MM.1S (cell line): ENCODE data around the gene SPAG16.
A peak's percentile ranks its signal among the peaks of the same experiment; 100 is the strongest.

Experiments
- DNase-seq: peaks from one replicate; pipeline ENCODE4 v3.0.0-alpha.2; 2015
- H2AFZ ChIP-seq: fragments of 300-600 bp; sonication (generic); 2 replicates; pipeline ENCODE4 v1.6.0; 2016; ENCODE audit warnings: antibody characterized with exemption, low read length
- H3F3A ChIP-seq: fragments of 300-600 bp; sonication (generic); 2 replicates; pipeline ENCODE4 v1.6.1; 2016; ENCODE audit warnings: mild to moderate bottlenecking, antibody characterized with exemption, low read length, moderate library complexity, mixed read lengths; ENCODE audit not compliant: insufficient read depth
- H3K27ac ChIP-seq: fragments of 300-600 bp; sonication (generic); 2 replicates; pipeline ENCODE4 v1.5.1; 2016; ENCODE audit warnings: mild to moderate bottlenecking, low read length
- H3K27me3 ChIP-seq: fragments of 300-600 bp; sonication (generic); replicated peaks from 2 replicates; pipeline ENCODE4 v1.6.0; 2016; ENCODE audit warnings: low read length; ENCODE audit not compliant: insufficient read depth
- H3K36me3 ChIP-seq: fragments of 300-600 bp; sonication (generic); replicated peaks from 2 replicates; pipeline ENCODE4 v1.6.1; 2016; ENCODE audit warnings: mild to moderate bottlenecking, low read length, mixed read lengths; ENCODE audit not compliant: insufficient read depth
- H3K4me1 ChIP-seq: fragments of 300-600 bp; sonication (generic); 2 replicates; pipeline ENCODE4 v1.6.1; 2016; ENCODE audit warnings: low read length, mixed read lengths
- H3K4me2 ChIP-seq: fragments of 300-600 bp; sonication (generic); 2 replicates; pipeline ENCODE4 v1.6.0; 2016; ENCODE audit warnings: low read depth, low read length
- H3K4me3 ChIP-seq: fragments of 300-600 bp; sonication (generic); 2 replicates; pipeline ENCODE4 v1.5.1; 2016; ENCODE audit warnings: low read length, mixed read lengths
- H3K79me2 ChIP-seq: fragments of 300-600 bp; sonication (generic); 2 replicates; pipeline ENCODE4 v1.6.1; 2016; ENCODE audit warnings: mixed run types, low read length, mixed read lengths
- H3K9ac ChIP-seq: fragments of 300-600 bp; sonication (generic); 2 replicates; pipeline ENCODE4 v1.6.1; 2016; ENCODE audit warnings: low read length, mixed read lengths
- H3K9me2 ChIP-seq: fragments of 300-600 bp; sonication (generic); replicated peaks from 2 replicates; pipeline ENCODE4 v1.6.1; 2016; ENCODE audit warnings: mild to moderate bottlenecking, low read length, mixed read lengths; ENCODE audit not compliant: insufficient read depth
- H3K9me3 ChIP-seq: fragments of 300-600 bp; sonication (generic); replicated peaks from 2 replicates; pipeline ENCODE4 v1.6.1; 2016; ENCODE audit warnings: mild to moderate bottlenecking, low read length, mixed read lengths; ENCODE audit not compliant: insufficient read depth
- H4K20me1 ChIP-seq: fragments of 300-600 bp; sonication (generic); 2 replicates; pipeline ENCODE4 v1.6.1; 2016; ENCODE audit warnings: mild to moderate bottlenecking, low read length, moderate library complexity, mixed read lengths; ENCODE audit not compliant: insufficient read depth
- CTCF ChIP-seq: fragments of 300-600 bp; sonication (generic); IDR thresholded peaks from 2 replicates; pipeline ENCODE4 v1.5.1; 2016; ENCODE audit warnings: antibody characterized with exemption, low read length, mixed read lengths
- EZH2 ChIP-seq: fragments of 300-600 bp; sonication (generic); optimal IDR thresholded peaks from 2 replicates; pipeline ENCODE3; 2017; ENCODE audit warnings: low read depth, mild to moderate bottlenecking, antibody characterized with exemption, low read length, mixed read lengths
- EZH2phosphoT487 ChIP-seq: fragments of 300-600 bp; sonication (generic); IDR thresholded peaks from 2 replicates; pipeline ENCODE4 v1.6.1; 2018; ENCODE audit warnings: antibody characterized with exemption, low read length

SPAG16 gene

GRCh38 chr2:213500881-213501280 lies 216.6 kb downstream of the SPAG16 start:
- no peaks in the 10 kb centered on the region for H3K36me3 ChIP-seq
- no peak overlapping the region for H3K4me3 ChIP-seq
- no peaks in the 10 kb centered on the region for H3K79me2 ChIP-seq
- no peaks in the 10 kb centered on the region for H3K27me3 ChIP-seq
- no peaks in the 10 kb centered on the region for H4K20me1 ChIP-seq
- no peaks in the 10 kb centered on the region for H3K4me1 ChIP-seq
- no peaks in the 10 kb centered on the region for H3K9me2 ChIP-seq
- no peak overlapping the region for H3K27ac ChIP-seq
- no peaks in the 10 kb centered on the region for H3F3A ChIP-seq
- no peak for DNase-seq
- no peak overlapping the region for H2AFZ ChIP-seq
- H3K4me2 ChIP-seq: no peak overlapping the region
- TF ChIP-seq CTCF (no peak), EZH2phosphoT487 (no peak), EZH2 (no peak)
- H3K9me3 ChIP-seq: no peaks in the 10 kb centered on the region
- H3K9ac ChIP-seq: no peak overlapping the region

- Histone ChIP-seq H3F3A (no peaks in the 10 kb centered on the region), H3K27me3 (no peaks in the 10 kb centered on the region), H3K9ac (no peak overlapping the region), H3K4me3 (no peak overlapping the region), H4K20me1 (no peaks in the 10 kb centered on the region), H3K27ac (no peak overlapping the region), H3K4me2 (no peak overlapping the region), H3K4me1 (no peaks in the 10 kb centered on the region), H3K9me3 (no peaks in the 10 kb centered on the region), H3K79me2 (no peaks in the 10 kb centered on the region), H2AFZ (no peak overlapping the region), H3K36me3 (no peaks in the 10 kb centered on the region), H3K9me2 (no peaks in the 10 kb centered on the region)
- no peak for TF ChIP-seq EZH2
- no peak for TF ChIP-seq EZH2phosphoT487
- no peak for TF ChIP-seq CTCF
- DNase-seq: no peak
Measured at GRCh38 chr2:213524164-213524563, 239.9 kb downstream of the SPAG16 start.

GRCh38 chr2:213537579-213537978 lies 253.3 kb downstream of the SPAG16 start:
- Histone ChIP-seq H3K9ac (no peak overlapping the region), H3K27ac (peak overlapping the region; percentile 17; the same call in 1 of the 2 replicates), H3K36me3 (no peaks in the 10 kb centered on the region), H4K20me1 (no peaks in the 10 kb centered on the region), H3K4me1 (0 out of 2 replicates have a peak, but pooled peaks cover 12% of the 10 kb centered on the region), H2AFZ (no peak overlapping the region), H3K79me2 (no peaks in the 10 kb centered on the region), H3K4me3 (no peak overlapping the region), H3K27me3 (no peaks in the 10 kb centered on the region), H3K9me2 (no peaks in the 10 kb centered on the region), H3K4me2 (peak overlapping the region; percentile 30), H3F3A (0 out of 2 replicates have a peak, but pooled peaks cover 3% of the 10 kb centered on the region), H3K9me3 (no peaks in the 10 kb centered on the region)
- DNase-seq: peak; percentile 78
- TF ChIP-seq EZH2phosphoT487 (no peak), EZH2 (no peak), CTCF (no peak)
